ENCODE measurements around the gene CEP350.

CEP350 gene, protein sequence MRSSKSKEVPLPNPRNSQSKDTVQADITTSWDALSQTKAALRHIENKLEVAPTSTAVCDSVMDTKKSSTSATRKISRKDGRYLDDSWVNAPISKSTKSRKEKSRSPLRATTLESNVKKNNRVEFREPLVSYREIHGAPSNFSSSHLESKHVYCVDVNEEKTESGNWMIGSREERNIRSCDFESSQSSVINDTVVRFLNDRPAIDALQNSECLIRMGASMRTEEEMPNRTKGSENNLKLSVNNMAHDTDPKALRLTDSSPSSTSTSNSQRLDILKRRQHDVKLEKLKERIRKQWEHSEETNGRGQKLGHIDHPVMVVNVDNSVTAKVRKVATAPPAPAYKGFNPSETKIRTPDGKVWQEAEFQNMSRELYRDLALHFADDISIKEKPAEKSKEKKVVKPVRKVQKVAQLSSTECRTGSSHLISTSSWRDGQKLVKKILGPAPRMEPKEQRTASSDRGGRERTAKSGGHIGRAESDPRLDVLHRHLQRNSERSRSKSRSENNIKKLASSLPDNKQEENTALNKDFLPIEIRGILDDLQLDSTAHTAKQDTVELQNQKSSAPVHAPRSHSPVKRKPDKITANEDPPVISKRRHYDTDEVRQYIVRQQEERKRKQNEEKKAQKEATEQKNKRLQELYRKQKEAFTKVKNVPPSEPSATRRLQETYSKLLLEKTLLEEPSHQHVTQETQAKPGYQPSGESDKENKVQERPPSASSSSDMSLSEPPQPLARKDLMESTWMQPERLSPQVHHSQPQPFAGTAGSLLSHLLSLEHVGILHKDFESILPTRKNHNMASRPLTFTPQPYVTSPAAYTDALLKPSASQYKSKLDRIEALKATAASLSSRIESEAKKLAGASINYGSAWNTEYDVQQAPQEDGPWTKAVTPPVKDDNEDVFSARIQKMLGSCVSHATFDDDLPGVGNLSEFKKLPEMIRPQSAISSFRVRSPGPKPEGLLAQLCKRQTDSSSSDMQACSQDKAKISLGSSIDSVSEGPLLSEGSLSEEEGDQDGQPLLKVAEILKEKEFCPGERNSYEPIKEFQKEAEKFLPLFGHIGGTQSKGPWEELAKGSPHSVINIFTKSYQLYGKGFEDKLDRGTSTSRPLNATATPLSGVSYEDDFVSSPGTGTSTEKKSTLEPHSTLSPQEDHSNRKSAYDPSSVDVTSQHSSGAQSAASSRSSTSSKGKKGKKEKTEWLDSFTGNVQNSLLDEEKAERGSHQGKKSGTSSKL (N-terminal part only)

DNA sequence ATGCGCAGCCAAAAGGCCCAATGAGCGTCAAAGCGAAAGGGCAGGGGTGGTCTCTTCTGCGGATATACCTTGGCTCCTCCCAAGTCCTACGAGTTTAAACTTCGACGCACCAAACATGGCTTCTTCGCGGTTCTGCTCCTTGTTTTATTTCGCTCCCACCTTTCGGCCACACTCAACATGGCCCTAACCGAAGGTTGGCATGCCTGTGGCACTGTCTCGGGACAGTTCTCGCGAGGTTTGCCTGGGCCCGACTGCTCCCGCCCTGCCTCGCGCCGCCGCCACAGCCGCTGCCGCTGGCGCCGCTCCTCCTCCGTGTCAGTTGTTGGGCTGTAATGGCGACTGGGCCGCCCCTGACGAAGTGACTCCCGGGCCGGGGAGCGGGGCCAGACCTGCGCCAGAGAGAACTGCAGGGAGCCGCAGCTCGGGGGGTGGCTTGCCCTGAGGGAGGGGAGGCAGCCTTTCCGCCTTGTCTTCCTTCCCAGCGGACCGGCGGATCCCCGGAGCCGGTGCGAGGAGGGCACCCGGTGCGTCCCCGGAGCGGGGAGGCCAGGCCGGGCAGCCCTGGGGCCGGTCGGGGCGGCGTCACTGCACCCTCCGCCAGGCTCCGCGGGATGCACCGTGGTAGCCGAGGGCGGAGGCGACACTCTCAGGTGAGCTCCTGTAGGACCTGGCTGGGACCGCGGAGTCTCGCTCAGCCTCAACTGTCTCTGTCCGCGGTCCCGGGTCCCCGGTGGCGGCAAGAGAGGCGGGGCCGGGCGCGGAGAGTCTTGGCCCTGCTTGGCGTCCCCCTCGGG is at the start of gene CEP350:
CEP350 (plus strand) TSS at position 318 of the 794 bp plus-strand sequence. CDS start 31,372 bp downstream, outside the sequence.
- DNase-seq = peak; percentile 96 to 98

DNA sequence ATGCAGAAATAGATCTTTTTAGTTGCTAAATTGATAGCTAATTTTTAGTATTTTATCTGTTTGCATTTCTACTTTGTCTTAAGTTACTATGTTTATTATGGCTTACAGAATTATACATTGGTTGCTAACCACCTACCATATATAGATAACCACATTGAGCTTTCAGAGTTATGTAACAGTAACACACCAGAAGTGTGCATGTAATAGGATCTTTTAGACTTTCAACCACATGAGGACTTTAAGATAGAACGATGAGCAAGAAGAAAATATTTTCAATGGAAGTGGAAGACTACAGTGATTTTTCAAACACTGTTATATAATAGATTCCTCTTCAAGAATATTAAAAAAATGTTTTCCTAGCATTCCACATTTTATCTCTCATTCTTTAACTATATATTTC is 43.7 kb upstream of the CEP350 start:
- no peak for DNase-seq

DNA sequence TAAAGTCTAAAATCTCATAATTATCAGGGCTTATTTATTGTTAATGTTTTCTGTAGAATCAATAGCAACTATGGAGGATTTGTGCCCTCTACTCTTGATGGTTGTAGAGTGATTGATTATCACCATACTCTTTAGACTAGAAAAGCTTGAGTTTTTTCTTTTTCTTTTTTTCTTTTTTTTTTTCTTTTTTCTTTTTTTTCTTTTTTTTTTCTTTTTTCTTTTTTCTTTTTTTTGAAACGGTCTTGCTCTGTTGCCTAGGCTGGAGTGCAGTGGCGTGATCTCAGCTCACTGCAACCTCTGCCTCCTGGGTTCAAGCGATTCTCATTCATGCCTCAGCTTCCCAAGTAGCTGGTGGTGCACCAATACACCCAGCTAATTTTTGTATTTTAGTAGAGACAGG is 42.8 kb upstream of the CEP350 start:
- no peak for DNase-seq

DNA sequence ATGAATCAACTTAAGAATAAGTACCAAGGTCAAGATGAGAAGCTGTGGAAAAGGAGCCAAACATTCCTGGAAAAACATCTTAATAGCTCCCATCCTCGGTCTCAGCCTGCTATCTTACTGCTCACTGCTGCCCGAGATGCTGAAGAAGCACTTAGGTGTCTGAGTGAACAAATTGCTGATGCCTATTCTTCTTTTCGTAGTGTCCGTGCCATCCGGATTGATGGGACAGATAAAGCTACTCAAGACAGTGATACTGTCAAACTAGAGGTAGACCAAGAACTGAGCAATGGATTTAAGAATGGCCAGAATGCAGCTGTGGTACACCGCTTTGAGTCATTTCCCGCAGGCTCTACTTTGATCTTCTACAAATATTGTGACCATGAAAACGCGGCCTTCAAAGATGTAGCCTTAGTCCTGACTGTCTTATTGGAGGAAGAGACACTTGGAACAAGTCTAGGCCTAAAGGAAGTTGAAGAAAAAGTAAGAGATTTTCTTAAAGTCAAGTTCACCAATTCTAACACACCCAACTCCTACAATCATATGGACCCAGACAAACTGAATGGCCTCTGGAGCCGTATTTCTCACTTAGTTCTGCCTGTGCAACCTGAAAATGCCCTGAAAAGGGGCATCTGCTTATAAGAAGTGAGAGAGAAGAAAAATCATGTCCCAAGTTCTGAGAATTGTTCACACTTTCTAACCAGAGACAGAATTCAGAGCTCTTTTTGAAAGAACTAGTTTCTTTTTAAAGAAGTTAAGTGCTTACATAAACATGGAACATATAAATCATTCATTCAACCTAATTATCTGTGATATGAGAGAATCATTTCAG is 36.8 kb upstream of the CEP350 start:
- DNase-seq = no peak

DNA sequence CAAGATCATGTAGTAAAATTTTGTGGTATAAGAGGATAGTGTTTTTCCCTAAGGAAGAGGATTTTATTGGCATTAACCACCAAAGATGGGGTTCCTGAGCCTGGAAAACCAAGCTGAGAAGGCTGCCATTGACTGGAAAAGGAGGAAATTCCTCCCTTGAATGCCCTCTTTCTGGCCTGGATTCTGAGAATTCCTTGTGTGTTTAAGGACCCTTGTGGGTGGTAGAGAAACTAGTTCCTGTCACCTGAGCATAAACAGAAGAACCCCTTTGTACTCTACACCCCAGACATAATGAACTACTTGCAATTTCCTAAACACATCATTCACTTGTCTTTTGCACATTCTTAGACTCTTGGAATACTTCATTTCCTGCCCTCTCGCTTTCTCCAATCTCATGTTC is 33.1 kb upstream of the CEP350 start:
- DNase-seq = no peak

DNA sequence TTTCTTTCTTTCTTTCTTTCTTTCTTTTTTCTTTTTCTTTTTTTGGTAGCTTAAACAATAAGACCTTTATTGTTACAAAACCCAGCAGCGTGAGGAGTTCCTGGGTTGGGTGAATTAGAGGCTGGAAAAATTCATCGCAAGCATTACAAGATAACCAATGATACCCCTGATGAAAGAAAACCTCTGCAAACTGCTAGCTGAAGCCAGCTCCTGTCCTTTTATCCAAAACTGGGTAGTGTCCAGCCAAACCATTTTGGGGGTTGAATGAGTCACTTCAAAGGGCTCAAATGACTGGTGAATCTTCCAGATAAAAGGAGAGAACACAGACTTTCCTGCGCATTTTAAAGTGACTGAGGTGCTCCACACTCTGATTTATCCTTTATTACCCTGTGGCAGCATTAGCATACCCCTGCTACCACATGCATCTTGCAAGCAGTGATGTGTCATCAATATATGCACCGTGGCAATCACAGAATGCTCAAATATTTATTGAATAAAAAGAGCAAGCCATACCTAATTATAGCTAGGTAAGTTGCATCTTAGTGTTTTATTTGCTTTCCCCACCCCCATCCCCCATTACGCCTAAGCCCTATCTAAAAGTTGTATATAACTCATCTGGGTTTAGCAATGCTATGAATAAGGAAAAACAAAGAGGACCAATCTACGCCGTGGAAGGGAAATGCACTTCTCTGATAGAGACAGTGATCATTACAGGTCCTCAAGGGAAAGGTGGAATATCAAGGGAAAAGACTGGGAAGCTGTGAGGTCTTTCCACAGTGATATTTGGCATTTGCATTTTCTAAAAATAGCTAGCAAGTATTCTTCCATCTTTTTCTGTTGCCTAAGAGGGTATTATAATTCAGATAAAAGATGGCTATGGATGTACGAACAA is 32.4 kb upstream of the CEP350 start:
- DNase-seq = no peak

DNA sequence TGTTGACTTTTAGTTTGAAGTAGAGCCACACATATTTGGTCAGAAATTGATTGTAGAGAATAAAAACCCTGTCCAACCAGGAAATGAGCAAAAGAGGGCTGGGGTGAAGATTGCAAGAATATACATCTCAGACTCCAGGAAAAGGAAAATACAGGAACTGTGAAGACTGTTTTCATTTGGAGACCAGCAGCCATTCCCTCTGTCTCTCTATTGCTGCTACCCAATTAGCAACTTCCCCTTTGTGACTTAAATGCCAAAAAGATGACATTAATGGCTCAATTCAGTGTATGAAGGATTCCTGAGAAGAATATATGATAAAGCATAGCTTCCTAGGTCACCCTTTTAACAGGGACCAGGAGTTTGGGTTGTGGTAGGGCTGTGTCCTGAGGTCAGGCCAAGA is 31.6 kb upstream of the CEP350 start:
- DNase-seq = no peak

DNA sequence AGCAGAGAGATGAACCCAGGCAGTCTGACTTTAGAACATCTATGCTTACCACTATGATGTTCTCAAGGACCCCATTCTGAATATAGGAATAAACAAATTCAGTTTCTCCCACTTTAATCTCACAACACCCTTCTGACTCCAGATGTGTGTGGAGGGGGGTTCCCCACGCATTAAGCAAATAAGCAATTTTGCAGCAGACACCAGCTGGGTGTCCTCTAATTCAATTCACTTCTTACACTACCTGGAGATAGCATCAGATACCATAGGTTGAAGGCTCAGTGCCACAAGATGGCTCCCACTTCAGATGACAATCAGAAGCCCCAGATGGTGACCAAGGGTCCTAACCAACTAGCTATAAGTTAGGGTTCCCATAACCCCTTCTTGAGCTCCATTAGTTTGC is 30.3 kb upstream of the CEP350 start:
- DNase-seq = no peak

DNA sequence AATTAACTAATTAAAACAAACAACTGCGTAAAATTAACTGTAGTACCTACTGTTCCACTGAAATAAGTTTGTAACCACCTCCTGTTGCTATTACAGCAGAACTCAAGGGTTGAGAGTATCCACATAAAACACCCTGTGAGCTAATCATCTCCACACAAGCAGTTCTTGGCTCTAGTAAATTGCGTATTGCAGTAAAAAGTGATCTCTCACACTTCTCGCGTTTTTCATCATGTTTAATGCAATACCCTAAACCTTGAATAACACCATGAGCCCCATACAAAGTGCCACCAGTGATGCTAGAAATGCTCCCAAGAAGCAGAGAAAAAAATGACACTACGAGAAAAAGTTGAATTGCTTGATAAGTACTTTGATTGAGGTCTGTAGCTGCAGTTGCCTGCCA is 29.3 kb upstream of the CEP350 start:
- no peak for DNase-seq

DNA sequence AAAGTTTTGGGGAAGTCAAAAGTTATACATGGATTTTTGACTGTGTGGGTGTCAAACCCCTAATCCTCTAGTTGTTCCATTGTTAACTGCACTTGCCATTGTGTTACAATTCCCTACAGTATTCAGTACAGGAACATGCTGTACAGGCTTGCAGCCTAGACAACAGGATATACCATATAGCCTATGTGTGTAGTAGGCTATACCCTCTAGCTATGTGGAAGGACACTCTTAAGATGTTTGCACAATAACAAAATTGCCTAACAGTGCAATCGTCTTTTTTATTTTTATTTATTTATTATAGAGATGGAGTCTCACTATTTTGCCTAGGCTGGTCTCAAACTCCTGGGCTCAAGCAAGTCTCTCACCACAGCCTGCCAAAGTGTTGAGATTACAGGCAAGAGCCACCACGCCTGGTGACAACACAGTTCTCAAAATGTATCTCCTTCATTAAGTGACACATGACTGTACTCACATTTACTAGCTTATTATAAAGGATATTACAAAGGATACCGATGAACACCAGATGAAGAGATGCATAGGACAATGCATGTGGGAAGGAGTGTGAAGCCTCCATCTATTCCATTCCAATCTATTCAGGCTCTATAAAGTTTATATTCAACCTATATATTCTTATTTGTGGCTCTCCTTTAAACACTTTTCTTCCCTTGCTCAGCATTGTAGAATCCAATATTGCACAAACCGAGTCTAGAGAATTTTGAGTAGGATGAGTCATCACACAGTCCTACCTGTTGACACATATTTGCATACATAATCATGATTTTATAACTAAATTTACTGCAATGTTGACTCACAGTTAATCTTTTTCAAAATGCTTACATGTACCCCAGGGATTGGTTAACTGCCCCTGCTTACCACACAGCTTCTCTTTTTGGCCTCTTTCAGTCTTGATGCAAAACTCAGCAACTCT is 28.4 kb upstream of the CEP350 start:
- DNase-seq = no peak

DNA sequence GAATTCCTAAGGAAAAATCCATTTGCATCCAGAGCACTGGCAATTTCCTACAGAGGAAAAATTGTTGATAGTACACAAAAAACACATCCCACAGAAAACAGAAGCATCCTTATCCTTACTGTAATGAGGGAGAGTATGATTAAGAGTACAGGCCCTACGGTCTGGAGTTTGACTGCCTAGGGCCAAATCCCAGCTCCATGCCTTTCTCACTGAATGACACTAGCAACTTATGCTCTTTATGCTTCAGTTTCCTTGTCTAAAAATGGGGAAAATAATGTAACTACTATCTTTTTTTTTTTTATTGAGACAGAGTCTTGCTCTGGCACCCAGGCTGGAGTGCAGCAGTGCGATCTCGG is 27.8 kb upstream of the CEP350 start:
- no peak for DNase-seq

DNA sequence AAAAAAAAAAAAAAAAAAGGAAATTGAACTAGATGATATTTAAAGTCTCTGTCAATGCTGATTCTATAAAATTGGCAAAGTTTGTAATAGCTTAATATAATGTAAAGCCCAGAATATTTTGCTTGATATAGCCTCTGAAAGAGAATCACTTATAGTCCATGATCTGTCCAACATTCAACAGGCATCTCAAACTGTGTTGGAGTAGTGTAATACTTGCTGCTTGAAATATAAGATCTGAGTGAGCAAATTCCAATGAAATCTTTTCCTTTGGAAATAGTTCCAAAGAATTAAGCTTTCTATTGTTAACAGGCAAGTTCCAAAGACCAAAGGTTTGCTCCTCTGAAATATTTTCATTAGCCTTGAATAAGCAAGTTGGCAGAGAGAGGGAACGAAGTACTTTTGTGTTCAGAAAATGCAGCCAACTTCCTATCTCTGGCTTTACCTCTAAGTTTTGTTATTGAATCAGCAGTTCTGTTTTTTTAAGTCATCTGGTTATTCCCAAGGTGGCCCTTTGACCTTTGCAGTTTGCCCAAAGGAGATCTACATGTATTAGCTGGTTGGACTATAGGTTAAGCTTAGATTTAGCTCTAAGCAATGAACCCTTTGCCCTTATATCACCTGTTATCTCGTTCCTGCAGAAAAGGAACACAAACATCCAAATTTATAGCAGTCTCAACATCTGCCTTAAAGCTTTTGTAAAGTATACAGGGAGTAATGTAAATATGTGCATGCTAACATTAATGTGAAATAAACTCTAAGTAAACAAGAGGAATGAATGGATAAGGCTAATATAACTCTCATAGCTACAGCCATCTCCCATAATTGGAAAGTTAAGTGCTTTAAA is 24.4 kb upstream of the CEP350 start:
- no peak for DNase-seq

DNA sequence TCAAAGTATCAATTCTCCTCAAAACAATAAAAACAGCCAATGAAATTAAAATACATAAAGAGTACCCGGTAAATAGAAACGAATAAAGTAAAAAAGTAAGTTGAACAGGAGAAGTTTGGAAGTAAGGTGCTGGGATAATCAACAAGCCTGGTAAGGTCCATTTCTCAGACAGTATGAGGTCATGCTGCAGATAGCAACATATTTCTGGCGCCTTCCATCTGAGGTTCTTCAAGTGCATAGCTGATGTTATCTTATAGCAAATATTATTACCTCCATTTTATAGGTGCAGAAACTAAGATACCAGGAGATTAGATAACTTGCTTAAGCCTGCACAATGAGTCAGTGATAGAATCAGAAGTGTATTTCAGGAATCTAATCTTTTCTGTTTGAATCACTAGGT is 23.7 kb upstream of the CEP350 start:
- no peak for DNase-seq

DNA sequence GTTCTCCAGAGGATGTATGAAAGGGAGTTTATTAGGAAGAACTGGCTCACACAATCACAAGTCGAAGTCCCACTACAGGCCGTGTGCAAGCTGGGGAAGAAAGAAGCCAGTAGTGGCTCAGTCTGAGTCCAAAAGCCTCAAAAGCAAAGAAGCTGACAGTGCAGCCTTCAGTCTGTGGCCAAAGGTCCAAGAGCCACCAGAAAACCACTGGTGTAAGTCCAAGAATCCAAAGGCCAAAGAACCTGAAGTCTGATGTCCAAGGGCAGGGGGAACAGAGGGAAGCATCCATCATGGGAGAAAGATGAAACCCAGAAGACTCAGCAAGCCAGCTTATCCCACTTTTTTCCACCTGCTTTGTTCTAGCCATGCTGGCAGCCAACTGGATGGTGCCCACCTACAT is 21.4 kb upstream of the CEP350 start:
- DNase-seq = no peak

DNA sequence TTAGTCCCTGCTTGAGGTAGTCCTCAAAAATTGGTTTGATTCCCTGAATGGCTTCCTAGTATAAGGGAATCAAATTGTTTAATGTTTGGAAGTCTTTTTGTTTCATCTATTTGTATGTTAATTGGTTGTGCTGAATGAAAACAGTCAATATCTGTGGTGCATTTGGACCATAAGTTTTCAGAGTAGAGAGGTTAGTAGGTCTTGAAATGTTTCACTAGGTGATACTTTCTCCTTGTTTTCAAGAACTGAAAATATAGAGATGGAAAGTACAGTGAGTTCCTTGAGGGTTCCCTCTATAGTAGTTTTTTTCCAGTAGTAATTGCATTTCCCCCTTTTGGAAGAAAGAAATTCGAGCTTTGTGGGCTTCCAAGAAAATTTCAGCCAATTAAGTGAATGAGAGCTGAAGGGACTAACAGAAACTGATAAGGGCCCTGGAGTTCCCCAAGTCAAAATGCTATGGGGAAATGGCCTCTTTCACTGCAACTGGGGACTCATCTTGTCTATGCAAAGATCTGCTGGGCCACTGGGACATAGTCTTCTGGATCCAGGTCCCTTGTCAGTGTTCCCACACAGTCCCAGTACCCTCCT is 18.6 kb upstream of the CEP350 start:
- DNase-seq = no peak

DNA sequence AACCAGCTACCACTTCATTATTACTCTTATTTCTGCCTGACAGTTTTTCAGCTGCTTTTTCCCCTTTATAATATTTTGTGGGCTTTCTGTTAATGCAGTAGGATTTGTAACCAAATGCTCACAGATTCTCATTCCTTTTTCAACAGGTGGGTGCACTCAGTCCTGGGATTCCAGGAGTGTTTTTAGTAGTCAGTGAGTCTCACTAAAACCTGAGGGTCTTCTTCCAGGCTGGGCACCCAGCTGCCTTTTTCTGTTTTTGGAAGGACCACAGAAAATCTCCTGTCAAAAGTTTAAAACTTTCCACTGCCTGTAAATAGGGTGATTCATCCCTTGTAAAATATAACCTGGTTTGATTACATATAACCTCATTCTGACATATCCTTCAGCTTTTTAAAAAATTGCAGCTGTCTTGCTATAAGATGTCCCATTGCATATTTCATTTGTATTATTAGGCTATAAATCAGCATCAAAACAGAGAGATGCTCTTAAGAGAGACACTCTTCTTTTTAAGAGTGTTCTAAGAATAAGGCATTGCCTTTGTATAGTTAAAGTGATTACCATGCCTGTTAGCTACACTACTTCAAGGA is 16.8 kb upstream of the CEP350 start:
- no peak for DNase-seq

DNA sequence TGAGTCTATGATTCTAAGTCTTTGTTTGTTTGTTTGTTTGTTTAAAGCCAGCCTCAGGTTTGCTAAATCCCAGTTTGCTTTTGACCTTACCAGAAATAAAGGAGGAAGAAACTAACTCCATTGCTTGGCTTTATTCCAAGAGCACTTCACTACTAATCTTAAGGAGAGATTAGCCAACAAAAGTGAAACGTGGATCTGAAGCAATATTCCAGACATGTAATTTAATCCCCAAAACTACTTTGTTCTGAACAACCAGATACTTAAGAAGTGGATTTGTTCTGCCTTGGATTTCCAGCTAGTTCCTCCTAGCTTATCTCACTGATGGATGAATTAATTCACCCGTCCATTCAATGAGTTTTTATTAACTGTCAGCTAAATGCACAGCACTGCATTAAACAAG is 15.9 kb upstream of the CEP350 start:
- no peak for DNase-seq

DNA sequence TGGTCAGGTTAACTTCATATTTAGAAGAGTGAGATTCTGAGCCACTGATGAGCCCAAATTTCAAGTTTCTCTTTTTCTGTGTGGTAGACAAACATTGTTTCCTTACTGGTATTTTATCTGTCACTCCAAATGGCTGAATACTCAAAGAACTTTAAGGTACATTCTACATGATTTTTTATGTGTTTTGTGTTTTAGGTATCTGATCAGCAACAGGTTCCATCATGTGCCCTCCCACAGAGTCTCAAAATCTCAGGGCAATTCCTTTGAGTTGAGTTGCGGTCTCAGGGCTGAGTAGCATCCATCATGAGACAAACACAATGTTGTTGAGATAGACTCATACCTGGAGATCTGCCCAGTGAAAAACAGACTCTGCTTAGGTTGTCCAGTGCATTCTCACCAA is 14.7 kb upstream of the CEP350 start:
- no peak for DNase-seq
